ENCODE measurements around the gene EEF1AKMT3. TPM values are rescaled to one million over a fixed set of nuclear protein-coding genes. Genes with fewer than 3 reads are reported as not detected.

EEF1AKMT3 gene
- total RNA-seq, 2 experiments from 2014 or later, result 4.0 to 4.3 TPM

GRCh38 chr12:57800965-57801364 lies 28.6 kb downstream of the EEF1AKMT3 start:
- Mint-ChIP-seq H3K27me3 (no peaks in the 10 kb centered on the region), H3K4me1 (ENCODE audit: low read depth) (peaks cover 7% of the 10 kb centered on the region), H3K4me3 (no peak overlapping the region), H3K9me3 (no peaks in the 10 kb centered on the region), H3K27ac (no peak overlapping the region), H3K36me3 (ENCODE audit: low read depth) (peaks cover 17% of the 10 kb centered on the region)
- no peak for DNase-seq
- TF ChIP-seq CTCF (IDR thresholded peaks at IDR 0.05), result no peak
- ChIA-PET POLR2A (interaction anchor here (2.3 kb wide), 1 partner anchor 16 kb away, joined by 6 read pairs; no protein-coding TSS in a partner anchor), CTCF (interaction anchor here (0.9 to 9.5 kb wide), 7 partner anchors 11 to 103 kb away, joined by 3 to 124 read pairs (median 14); partner anchors contain the start of genes AVIL and TSFM)
- intact Hi-C loops (cut with micrococcal nuclease), result no loop called here
- ATAC-seq, result no peak

- DNase-seq (no peak), ATAC-seq (no peak)
- no peak for TF ChIP-seq CTCF (IDR thresholded peaks at IDR 0.05)
- intact Hi-C loops (cut with micrococcal nuclease), result no loop called here
- Mint-ChIP-seq H3K36me3 (ENCODE audit: low read depth) (peaks cover 8% of the 10 kb centered on the region), H3K4me1 (ENCODE audit: low read depth) (peaks cover 4% of the 10 kb centered on the region), H3K9me3 (no peaks in the 10 kb centered on the region), H3K4me3 (no peak overlapping the region), H3K27me3 (no peaks in the 10 kb centered on the region), H3K27ac (no peak overlapping the region)
- ChIA-PET POLR2A (interaction anchor here (0.7 to 2.2 kb wide), 6 partner anchors 8 to 1929 kb away, joined by 3 to 4 read pairs (median 4); partner anchors contain the start of gene TSFM), CTCF (interaction anchor here (0.6 to 9.5 kb wide), 29 partner anchors 9 to 122 kb away, joined by 3 to 124 read pairs (median 5); partner anchors contain the start of genes AVIL and TSFM)
Observed at GRCh38 chr12:57802607-57803006, 30.2 kb downstream of the EEF1AKMT3 start.

- TF ChIP-seq CTCF (IDR thresholded peaks at IDR 0.05), result peak; percentile 85
- H3K9me3 Mint-ChIP-seq, result no peaks in the 10 kb centered on the region
- intact Hi-C loops (cut with micrococcal nuclease), result no loop called here
- peaks cover 4% of the 10 kb centered on the region for H3K4me1 Mint-ChIP-seq (ENCODE audit: low read depth)
- H3K27ac Mint-ChIP-seq, result no peak overlapping the region
- H3K27me3 Mint-ChIP-seq, result no peaks in the 10 kb centered on the region
- no peak overlapping the region for H3K4me3 Mint-ChIP-seq
- POLR2A ChIA-PET, result interaction anchor here (1.1 to 2.2 kb wide), 4 partner anchors 7 to 21 kb away, joined by 3 to 4 read pairs (median 4); partner anchors contain the start of gene TSFM
- DNase-seq, result peak; percentile 31
- peak; percentile 70 for ATAC-seq
- H3K36me3 Mint-ChIP-seq (ENCODE audit: low read depth), result peaks cover 8% of the 10 kb centered on the region
- CTCF ChIA-PET, result interaction anchor here (0.6 to 9.5 kb wide), 27 partner anchors 8 to 119 kb away, joined by 3 to 124 read pairs (median 6); partner anchors contain the start of genes AVIL and TSFM
Observed at GRCh38 chr12:57803319-57803893, 31.0 kb downstream of the EEF1AKMT3 start.

- POLR2A ChIA-PET, result interaction anchor here (1.0 kb wide), 1 partner anchor 59 kb away, joined by 4 read pairs; no protein-coding TSS in a partner anchor
- no peak for ATAC-seq
- peaks cover 4% of the 10 kb centered on the region for H3K36me3 Mint-ChIP-seq (ENCODE audit: low read depth)
Observed at GRCh38 chr12:57806677-57807076, 34.3 kb downstream of the EEF1AKMT3 start.

More at GRCh38 chr12:57806677-57807076, 34.3 kb downstream of the EEF1AKMT3 start:
- Mint-ChIP-seq H3K4me1 (ENCODE audit: low read depth) (peaks cover 4% of the 10 kb centered on the region), H3K27ac (no peak overlapping the region), H3K9me3 (no peaks in the 10 kb centered on the region), H3K27me3 (no peaks in the 10 kb centered on the region), H3K4me3 (no peak overlapping the region)
- intact Hi-C loops (cut with micrococcal nuclease), result no loop called here
- CTCF ChIA-PET, result interaction anchor here (1.0 to 1.9 kb wide), 3 partner anchors 8 to 98 kb away, joined by 3 to 6 read pairs (median 6); partner anchors contain the start of gene TSFM
- DNase-seq, result no peak
- TF ChIP-seq CTCF (IDR thresholded peaks at IDR 0.05), result no peak

Data from activated CD8-positive, alpha-beta T cell treated with anti-CD3 and anti-CD28 coated beads for 36 hours (primary cell).